ENCODE results near the gene MIEN1. TPM values are rescaled to one million over a fixed set of nuclear protein-coding genes. Genes with fewer than 3 reads are reported as not detected.

Gene MIEN1
- total and polyA plus RNA-seq, 4 donors = 14.5 to 71.7 (median 60.5) TPM

Small RNA genes lying within 50 kb of the gene (small RNA-seq; reads per million reads assigned to genes)
- 0.08 reads per million for gene MIR4728 (ENCODE audit: low replicate concordance)

Other genes starting within 250 kb of the MIEN1 start
- 1 to 10 TPM; 1.6 to 2.5 TPM for gene NEUROD2, start 122.6 kb downstream of the MIEN1 start, total RNA-seq
- 10 to 100 TPM; 10.8 to 14.1 TPM for gene NEUROD2, start 122.6 kb downstream of the MIEN1 start, polyA plus RNA-seq (ENCODE audit: insufficient read length in 2 of 2)
- gene PPP1R1B, start 103.6 kb downstream of the MIEN1 start, total RNA-seq = 100 to 1,000 TPM in 1 of 2 donors, 10 to 100 TPM in 1; 16.5 to 329 TPM
- gene PPP1R1B, start 103.6 kb downstream of the MIEN1 start, polyA plus RNA-seq (ENCODE audit: insufficient read length in 2 of 2) = 10 to 100 TPM; 20.2 to 75.9 TPM
- 10 to 100 TPM; 17.2 to 33.4 TPM for gene STARD3, start 93.4 kb downstream of the MIEN1 start, total RNA-seq
- gene STARD3, start 93.4 kb downstream of the MIEN1 start, polyA plus RNA-seq (ENCODE audit: insufficient read length in 2 of 2) = 10 to 100 TPM; 65.4 to 76.8 TPM
- 1 to 10 TPM in 1 of 2 donors, under 1 TPM in 1; 0.30 to 1.6 TPM for gene TCAP, start 65.2 kb downstream of the MIEN1 start, total RNA-seq
- 1 to 10 TPM; 5.0 to 6.0 TPM for gene TCAP, start 65.2 kb downstream of the MIEN1 start, polyA plus RNA-seq (ENCODE audit: insufficient read length in 2 of 2)
- 1 to 10 TPM in 1 of 2 donors, under 1 TPM in 1; 0.99 to 6.1 TPM for gene PNMT, start 62.1 kb downstream of the MIEN1 start, total RNA-seq
- gene PNMT, start 62.1 kb downstream of the MIEN1 start, polyA plus RNA-seq (ENCODE audit: insufficient read length in 2 of 2) = 1 to 10 TPM; 5.8 to 6.2 TPM
- 10 to 100 TPM in 1 of 2 donors, 1 to 10 TPM in 1; 9.7 to 30.0 TPM for gene PGAP3, start 42.5 kb downstream of the MIEN1 start, total RNA-seq
- 10 to 100 TPM; 21.9 to 30.4 TPM for gene PGAP3, start 42.5 kb downstream of the MIEN1 start, polyA plus RNA-seq (ENCODE audit: insufficient read length in 2 of 2)
- gene ERBB2, start 30.5 kb downstream of the MIEN1 start, total RNA-seq = 10 to 100 TPM; 32.8 to 92.5 TPM
- 10 to 100 TPM; 40.7 to 57.3 TPM for gene ERBB2, start 30.5 kb downstream of the MIEN1 start, polyA plus RNA-seq (ENCODE audit: insufficient read length in 2 of 2)
- gene GRB7, start 7.4 kb upstream of the MIEN1 start, total RNA-seq = 1 to 10 TPM in 1 of 2 donors, not detected in 1; 2.6 TPM
- gene GRB7, start 7.4 kb upstream of the MIEN1 start, polyA plus RNA-seq (ENCODE audit: insufficient read length in 2 of 2) = under 1 TPM; 0.43 to 0.54 TPM
- gene IKZF3, start 133.8 kb upstream of the MIEN1 start, total RNA-seq = under 1 TPM; 0.17 to 0.30 TPM
- gene IKZF3, start 133.8 kb upstream of the MIEN1 start, polyA plus RNA-seq (ENCODE audit: insufficient read length in 2 of 2) = under 1 TPM; 0.08 to 0.20 TPM
- gene ZPBP2, start 137.7 kb upstream of the MIEN1 start, total RNA-seq = not detected
- gene ZPBP2, start 137.7 kb upstream of the MIEN1 start, polyA plus RNA-seq (ENCODE audit: insufficient read length in 2 of 2) = not detected
- gene GSDMB, start 188.1 kb upstream of the MIEN1 start, total RNA-seq = 1 to 10 TPM; 7.9 to 8.8 TPM
- gene GSDMB, start 188.1 kb upstream of the MIEN1 start, polyA plus RNA-seq (ENCODE audit: insufficient read length in 2 of 2) = 10 to 100 TPM; 11.3 to 26.2 TPM
- gene ORMDL3, start 197.1 kb upstream of the MIEN1 start, total RNA-seq = 100 to 1,000 TPM in 1 of 2 donors, 10 to 100 TPM in 1; 42.2 to 154 TPM
- 10 to 100 TPM; 87.6 to 97.9 TPM for gene ORMDL3, start 197.1 kb upstream of the MIEN1 start, polyA plus RNA-seq (ENCODE audit: insufficient read length in 2 of 2)
- gene LRRC3C, start 197.2 kb upstream of the MIEN1 start, total RNA-seq = not detected
- not detected for gene LRRC3C, start 197.2 kb upstream of the MIEN1 start, polyA plus RNA-seq (ENCODE audit: insufficient read length in 2 of 2)
- under 1 TPM in 1 of 2 donors, not detected in 1; 0.61 TPM for gene GSDMA, start 232.5 kb upstream of the MIEN1 start, total RNA-seq
- gene GSDMA, start 232.5 kb upstream of the MIEN1 start, polyA plus RNA-seq (ENCODE audit: insufficient read length in 2 of 2) = under 1 TPM; 0.19 to 0.41 TPM

Measured in spinal cord (tissue), 4 donors.